Right kidney (tissue), 9 donors: ENCODE results near the gene GPR171.
A peak's percentile ranks its signal among the peaks of the same experiment; 100 is the strongest.
"Not testable (repeated sequence)": the region's sequence is repeated elsewhere in the genome, so short reads cannot be mapped to it uniquely, and the experiment has no call there.

Source experiments
- DNase-seq: peaks from one replicate; pipeline ENCODE4 v3.0.0-alpha.2; 2016
- long read RNA-seq, 8 donors: transcript quantifications; one replicate each; lab custom pipeline, GENCODE V29; 2026

The GPR171 gene
- long read RNA-seq, donor 1: 0 reads
- long read RNA-seq, donor 2, partial matches to known transcripts: 0 of 1 reads
- long read RNA-seq, donor 2, other reads (novel, unspliced or antisense): 0 of 1 reads
- long read RNA-seq, donor 3: 0 reads
- long read RNA-seq, donor 4: 0 reads
- long read RNA-seq, donor 5: 0 reads
- long read RNA-seq, donor 6: 0 reads
- long read RNA-seq, donor 7: 0 reads
- long read RNA-seq, donor 8: 0 reads

GRCh38 chr3:151203051-151203420 lies at the start of gene GPR171:
TSS of gene GPR171 (minus strand) at chr3:151203216. CDS start at chr3:151199386, 3,830 bp downstream.
- no peak for DNase-seq

GRCh38 chr3:151248772-151249337 lies 45.8 kb upstream of the GPR171 start:
- no peak for DNase-seq

GRCh38 chr3:151242006-151242405 lies 39.0 kb upstream of the GPR171 start:
- DNase-seq: not testable (repeated sequence)

- DNase-seq: no peak
These were observed 33.7 kb upstream of the GPR171 start for GRCh38 chr3:151236736-151237135.

GRCh38 chr3:151236316-151236715 lies 33.3 kb upstream of the GPR171 start:
- DNase-seq: no peak

GRCh38 chr3:151234825-151235224 lies 31.8 kb upstream of the GPR171 start:
- no peak for DNase-seq

- DNase-seq: no peak
These were observed 30.0 kb upstream of the GPR171 start for GRCh38 chr3:151232991-151233390.

- not testable (repeated sequence) for DNase-seq
These were observed 29.4 kb upstream of the GPR171 start for GRCh38 chr3:151232403-151232802.

- DNase-seq: no peak
These were observed 27.6 kb upstream of the GPR171 start for GRCh38 chr3:151230646-151231045.

- DNase-seq: no peak
These were observed 25.6 kb upstream of the GPR171 start for GRCh38 chr3:151228666-151229040.

DNA sequence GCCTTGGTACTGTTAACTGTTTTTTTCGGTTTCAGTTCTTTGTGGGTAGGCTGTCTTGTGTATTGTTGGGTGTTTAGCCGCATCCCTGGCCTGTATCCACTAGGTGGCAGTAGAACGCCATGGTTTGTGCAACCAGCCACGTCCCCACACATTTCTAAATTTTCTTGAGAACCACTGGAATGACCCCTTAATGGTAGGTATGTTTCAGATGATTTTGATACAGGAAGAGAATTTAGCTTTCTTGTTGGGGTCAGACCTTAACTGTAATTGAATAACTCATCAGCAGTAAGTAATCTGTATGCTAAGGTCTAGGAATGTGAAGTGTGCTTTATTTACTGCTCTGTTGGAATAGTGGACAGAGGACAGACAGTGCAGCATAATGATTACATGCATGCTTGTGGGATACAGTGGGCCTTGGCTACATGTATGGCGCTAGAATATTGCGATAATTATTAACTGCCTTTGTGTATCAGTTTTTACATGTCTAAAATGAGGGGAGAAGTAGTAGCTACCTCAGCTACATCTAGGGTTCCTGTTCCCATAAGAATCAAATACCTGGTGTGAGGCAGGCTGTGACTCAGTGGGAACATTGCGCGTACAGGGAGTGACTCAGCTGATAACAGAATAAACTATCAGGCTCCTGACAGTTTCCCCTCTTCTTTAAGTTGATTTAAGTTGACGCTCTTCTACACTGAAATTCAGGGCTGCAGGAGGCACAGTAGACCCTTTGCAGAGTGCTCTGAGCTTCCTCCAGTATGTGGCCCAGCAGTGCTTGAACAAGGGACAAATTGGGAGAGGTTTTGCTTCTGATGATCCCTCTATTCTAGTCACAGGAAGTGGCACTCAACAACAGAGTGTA lies 25.0 kb upstream of the GPR171 start:
- DNase-seq: peak; percentile 57

DNA sequence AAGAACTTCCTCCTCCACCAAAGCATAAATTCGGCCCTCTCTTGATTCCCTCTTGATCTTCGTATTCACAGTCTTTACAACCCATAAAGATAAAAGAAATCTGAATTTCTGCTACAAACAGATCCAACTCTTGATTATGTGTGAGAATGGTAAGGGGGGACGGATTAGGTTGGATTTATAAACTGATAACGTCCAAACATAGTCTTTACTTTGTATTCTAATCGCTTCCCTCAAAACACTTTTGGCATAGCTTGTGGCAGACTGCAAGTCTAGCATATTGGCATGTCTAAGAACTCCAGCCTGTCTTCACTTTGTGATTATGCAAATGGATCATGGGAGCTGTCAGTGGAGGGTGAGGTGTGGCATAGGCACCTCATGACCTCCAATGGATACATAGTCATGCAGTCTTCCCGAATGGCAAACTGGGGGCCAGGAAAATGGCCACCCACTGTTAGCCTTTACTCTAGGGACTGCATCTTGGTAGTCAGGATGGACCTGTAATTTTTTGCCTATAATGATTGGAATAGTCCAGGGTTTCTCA lies 24.3 kb upstream of the GPR171 start:
- peak; percentile 15 for DNase-seq

GRCh38 chr3:151226825-151227224 lies 23.8 kb upstream of the GPR171 start:
- no peak for DNase-seq

- no peak for DNase-seq
These were observed 23.1 kb upstream of the GPR171 start for GRCh38 chr3:151226088-151226563.

GRCh38 chr3:151225040-151225975 lies 22.3 kb upstream of the GPR171 start:
- no peak for DNase-seq

DNA sequence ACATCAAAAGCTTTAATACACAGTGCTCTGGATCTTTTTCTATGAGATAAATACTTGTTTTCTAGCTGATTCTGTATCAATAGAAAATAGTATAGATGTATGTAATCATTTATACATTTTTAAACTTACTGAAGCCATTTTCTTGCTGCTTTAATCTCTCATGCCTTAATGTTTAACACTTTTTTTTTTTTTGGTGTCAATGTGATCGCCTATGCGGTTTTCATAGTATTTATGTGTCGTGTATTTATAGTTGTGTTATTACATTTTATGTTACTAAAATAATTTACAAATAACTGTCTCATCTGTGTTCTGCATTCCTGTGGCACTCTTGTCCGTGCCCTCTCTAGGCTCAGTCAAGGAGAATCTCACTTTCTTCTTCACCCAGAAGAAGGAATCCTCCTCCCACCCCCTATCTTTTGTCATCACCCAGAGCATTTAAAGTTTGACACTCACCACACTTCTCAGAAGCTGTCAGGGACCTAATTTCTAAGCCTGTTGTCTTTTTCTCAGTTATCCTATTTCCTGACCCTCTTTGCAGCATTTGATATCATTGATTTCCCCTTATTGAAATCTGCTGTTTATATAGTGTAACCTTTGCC lies 21.4 kb upstream of the GPR171 start:
- DNase-seq: no peak

DNA sequence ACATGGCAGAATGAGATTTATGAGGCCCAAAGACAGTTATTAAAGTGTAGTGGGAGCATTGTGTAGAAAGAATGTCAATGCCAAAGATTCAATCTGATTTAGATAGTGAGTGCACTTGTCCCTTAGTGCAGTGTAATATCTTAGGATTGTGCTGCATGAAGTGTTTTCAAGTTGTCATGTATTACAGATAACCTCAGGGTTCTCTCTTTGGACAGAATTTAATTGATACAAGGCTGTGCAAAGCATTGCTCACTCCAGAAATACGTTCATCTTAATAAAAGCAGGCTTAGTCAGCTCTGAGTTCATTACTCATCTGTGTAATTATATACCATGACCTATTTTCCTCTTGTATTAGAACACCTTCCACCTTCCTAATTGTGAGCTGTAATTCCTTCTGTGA lies 16.0 kb upstream of the GPR171 start:
- no peak for DNase-seq

DNA sequence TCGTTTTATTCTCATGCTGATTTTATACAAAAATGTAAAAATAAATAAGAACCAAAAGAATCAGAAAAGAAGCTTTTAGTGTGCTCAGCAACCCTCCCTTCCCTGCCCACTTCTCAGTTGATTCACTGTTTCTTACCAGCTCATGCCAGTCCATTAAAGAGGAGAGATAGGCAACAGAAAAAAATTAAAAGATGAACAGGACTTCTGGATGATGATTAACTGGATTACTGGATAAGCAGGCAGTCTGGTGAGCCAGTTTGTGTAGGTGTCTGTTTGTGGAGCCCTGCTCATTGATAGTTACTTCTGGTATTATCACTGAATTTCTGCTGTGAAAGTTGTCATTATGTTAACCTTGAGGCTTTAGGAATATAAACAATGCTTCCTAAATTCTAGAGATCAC lies 15.1 kb upstream of the GPR171 start:
- DNase-seq: no peak

- no peak for DNase-seq
These were observed 13.9 kb upstream of the GPR171 start for GRCh38 chr3:151216641-151217607.

- no peak for DNase-seq
These were observed 11.4 kb upstream of the GPR171 start for GRCh38 chr3:151214459-151214858.
